Embryonic facial prominence (tissue), 1 donor: ENCODE measurements around the gene AK8.

Experiments
- DNase-seq: peaks from one replicate; pipeline ENCODE4 v3.0.0-alpha.2; 2016; ENCODE audit errors: extremely low spot score

The AK8 gene

DNA sequence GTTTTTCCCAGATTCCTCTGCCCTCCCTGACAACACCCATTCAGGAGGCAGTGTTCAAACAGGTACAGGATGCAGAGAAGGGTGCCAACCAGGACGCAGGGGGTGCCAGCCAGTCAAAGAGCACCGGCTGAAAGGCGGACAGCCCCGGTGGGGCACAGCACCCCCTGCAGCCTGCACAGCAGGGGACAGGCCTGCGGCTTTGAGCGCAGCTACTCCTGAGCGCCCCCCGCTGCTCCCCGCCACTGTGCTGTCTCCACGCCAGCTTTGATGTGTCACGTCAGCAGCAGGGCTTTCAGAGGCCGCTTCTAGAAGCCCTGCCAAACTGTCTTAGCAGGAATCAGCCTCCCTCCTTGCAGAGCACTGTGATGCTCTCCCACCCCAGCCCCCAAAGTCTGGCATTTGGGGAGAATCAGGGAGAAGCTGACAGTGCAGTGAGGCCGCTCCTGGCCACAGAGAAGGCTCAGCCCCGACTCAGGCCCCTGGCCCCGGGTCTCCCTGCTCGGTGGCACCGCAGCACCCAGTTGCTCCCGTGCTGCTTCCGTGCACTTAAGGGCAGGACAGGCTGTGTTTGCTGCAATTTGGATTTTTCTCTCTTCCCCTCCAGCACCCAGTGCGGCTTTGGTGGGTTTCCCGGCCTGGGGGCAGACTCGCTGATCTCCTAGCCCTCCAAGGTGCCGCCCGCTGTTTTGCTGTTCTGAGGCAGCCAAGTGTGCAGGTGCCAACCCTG, 20.3 kb downstream of the AK8 start:
- DNase-seq = no peak

DNA sequence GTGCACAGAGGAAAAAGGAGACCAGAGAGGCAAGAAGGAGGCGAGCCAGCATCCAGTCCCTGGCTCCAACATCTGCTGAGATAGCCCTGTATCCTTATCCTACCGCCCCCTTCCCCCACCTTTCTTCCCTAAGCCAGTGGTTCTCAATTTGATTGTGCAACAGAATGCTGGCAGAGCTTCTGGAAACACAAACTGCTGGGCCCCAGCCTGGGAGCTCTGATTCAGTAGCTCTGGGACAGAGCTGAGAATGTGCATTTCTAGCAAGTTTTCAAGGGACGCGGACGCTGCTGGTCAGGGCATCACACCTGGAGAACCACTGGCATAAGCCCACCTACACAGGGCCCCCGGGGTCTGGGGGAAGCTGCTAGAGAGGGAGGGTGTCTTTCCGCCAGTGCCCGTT, 21.1 kb downstream of the AK8 start:
- no peak for DNase-seq

DNA sequence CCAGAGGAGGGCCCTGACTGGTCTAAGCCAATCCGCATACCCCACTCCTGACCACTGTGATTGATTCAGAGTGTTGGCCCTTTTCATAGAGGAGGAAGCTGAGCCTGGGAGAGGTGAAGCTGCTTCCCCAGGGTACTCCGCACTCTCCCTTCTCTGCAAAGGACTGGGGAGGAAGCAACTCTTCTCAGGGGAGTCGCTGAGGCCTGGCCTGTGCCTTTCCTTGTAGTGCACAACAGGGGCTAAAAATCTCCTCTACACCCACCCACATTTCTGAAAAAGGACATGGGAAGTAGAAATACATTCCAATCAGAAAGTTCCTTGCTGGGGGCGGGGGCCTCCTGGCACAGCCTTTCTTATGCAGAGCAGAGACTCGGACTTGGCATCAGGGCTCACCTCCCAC, 22.2 kb downstream of the AK8 start:
- no peak for DNase-seq

DNA sequence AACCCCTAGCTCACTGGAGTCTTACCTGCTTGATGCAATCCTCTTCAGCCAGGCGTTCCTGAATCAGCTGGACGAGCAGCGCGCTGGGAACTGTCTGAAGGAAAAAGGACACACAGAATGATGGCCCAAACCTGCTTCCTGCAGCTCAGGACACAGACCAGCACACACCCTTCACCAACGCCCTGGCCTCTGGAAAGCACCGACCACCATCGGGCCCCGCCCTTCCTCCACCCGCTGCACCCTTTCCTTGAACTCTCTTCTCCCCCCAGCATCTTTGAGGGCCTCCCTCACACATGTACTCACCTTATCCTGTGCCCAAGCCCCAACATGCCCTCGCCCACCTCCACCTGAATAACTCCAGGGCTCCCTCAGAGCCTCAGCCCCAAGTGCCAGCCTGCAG, 23.3 kb downstream of the AK8 start:
- DNase-seq = no peak

DNA sequence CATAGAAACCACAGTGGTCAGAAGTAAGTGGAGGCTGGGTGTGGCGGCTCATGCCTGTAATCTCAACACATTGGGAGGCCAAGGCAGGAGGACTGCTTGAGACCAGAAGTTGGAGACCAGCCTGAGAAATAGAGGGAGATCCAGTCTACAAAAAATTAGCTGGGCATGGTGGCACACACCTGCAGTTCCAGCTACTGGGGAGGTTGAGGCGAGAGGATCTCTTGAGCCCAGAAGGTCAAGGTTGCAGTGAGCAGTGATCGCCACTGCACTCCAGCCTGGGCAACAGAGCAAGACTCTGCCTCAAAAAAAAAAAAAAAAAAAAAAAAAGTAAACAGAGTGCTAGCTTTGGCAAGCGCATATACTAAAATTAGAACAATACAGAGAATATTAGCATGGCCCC, 24.6 kb downstream of the AK8 start:
- DNase-seq = no peak

DNA sequence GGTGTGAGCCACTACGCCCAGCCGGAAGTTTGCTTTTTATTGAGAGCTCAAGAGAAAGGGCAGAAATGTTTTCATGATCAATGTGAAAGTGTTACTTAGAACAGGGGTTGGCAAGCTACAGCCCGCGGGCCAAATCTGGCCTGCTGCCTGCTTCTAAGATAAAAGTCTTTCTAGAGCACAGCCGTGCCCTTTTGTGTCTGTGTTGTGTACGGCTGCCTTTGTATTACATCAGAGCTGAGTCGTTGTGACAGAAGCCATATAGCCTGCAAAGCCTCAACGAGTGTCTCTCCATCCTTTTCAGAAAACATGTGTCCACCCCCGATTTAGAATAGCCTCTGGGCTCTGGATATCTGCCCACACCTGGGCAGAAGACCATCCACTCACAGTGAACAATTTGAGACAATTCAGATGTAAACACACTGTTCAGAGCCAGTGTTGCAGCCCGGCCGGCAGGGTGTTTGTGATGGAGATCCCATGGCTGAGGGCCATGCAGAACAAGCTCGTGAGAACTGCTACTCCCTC, 28.8 kb downstream of the AK8 start:
- no peak for DNase-seq

DNA sequence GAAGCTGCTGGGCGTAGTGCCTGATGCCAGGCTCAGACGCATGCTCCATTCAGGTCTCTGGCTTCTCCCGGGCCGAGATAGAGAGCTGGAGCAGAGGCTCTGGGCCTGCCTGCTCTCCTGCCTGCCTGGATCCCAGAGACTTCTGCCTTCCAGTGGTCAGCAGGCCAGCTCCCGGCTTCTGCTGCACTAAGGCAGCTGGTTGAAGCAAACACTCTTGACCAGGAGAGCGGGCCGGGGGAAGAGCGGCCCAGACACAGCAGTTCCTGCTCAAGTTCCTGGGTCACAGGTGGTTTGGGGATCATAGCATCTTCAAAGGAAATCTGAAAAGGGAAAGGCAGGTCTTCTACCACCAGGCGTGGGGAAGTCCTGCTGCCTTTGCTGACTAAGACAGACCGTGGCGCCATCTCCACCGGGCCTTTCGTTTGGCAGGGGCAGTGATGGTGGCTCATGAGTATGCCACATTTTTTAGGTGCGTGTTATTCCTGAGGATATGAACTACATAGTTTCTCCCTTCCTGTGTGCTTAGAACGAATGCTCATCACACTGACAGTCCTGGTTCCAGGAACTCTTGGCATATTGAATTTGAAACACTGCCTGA, 31.1 kb downstream of the AK8 start:
- DNase-seq = no peak

DNA sequence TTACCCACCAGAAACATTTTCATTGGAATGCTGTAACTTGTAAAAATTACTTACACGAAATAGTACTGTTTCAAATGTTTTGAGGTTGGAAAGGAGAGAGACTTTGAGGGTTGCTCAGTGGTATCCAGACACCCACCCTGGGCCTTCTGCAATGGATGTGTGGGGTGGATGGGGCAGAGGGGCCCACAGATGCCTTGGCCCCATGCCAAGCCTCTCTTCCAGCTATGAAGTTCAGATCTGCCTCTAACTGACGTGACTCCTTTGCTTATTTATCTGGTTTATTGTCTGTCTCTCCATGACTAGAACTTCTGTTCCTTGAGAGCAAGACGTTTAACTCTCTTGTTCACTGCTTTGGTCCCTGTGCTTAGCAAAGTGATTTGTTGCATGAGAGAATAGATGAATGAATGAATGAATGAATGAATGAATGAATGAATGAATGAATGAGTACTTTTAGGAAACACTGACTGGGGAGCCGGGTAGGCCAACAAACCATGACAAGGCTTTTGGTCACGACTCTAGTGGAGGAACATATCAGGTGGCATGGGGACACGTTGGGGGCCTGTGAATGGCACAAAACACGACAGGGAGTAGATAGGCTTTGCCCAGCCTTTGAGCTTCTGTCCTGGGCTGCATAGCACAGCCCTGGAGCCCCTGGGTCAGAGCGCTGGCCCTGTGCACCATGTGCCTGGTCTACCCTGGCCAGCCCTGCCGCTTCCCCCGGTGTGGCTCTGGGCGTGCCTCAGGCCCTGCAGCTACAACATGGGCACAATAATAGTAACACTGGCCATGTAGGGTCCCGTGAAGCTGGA, 31.8 kb downstream of the AK8 start:
- no peak for DNase-seq

DNA sequence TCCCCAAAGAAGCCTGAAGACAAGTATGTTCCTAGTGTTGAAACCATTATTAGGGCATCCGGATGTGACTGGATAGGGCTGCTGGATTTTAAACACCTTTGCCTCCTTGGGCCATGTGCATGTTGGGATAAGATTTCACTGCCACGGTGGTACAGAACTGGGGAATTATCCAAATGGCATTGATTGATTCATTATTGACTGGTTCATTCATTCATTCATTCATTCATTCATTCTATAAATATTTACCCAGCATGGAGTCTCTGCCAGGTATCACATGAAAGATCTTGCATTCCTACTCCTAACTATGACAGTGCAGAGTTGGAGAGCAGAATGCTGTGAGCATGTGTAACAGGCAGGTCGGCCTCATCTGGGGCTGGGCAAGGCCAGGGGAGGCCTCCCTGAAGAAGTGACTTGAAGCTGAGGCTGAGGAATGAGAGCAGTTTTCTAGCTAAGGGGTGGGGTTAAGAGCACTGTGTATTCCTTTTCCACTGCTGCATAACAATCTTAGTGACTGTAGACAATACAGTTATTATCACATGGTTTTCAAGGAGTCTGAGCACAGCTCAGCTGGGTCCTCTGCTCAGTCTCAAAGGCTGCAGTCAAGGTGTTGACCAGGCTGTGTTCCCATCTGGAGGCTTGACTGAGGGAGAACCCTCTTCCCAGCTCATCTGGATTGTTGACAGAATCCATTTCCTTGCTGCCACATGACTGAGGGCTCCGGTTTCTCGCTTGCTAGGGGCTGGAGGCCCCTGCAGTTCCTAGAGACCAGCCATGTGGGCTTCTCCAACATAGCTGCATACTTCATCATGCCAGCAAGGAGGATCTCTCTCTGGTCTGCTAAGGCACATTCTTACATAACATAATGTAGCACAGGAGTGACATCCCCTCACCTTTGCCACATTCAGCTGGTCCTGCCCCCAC, 35.7 kb downstream of the AK8 start:
- no peak for DNase-seq

DNA sequence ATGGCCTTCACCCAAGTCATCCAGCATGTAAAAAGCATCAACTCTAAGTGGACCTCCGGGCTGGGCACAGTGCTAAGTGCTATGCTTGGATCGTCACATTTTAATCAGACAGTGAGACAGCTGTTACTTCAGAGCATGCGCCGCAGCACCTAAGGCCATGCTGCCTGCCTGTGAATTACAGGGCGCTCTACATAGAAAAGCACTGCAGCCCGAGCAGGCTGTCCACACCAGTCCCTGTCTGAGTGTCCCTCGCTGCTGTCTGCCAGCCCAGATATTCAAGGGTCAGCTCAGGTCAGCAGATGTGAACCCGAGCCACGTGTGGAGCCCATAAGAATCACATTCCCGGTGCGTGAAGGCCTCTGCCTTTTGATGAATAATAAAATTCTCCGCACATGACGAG, 37.1 kb downstream of the AK8 start:
- no peak for DNase-seq

DNA sequence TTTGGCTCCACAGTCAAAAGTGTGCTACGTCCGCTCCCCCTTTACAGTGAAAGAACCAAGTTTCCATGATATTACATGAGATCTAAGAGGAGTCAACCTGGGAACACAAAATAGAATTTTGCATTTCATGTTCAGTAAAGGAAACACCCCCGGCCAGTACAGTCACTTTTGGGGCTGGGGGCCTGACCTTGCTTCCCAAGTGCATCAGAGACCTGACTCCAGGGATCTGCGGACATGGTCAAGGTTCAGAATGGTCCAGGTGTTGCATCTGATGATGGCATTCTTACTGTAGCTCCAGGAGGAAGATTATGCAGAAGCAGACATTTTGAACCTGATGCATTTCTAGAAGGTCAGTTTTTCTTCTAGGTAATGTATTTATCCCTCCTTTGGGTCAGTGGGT, 39.8 kb downstream of the AK8 start:
- DNase-seq = no peak

DNA sequence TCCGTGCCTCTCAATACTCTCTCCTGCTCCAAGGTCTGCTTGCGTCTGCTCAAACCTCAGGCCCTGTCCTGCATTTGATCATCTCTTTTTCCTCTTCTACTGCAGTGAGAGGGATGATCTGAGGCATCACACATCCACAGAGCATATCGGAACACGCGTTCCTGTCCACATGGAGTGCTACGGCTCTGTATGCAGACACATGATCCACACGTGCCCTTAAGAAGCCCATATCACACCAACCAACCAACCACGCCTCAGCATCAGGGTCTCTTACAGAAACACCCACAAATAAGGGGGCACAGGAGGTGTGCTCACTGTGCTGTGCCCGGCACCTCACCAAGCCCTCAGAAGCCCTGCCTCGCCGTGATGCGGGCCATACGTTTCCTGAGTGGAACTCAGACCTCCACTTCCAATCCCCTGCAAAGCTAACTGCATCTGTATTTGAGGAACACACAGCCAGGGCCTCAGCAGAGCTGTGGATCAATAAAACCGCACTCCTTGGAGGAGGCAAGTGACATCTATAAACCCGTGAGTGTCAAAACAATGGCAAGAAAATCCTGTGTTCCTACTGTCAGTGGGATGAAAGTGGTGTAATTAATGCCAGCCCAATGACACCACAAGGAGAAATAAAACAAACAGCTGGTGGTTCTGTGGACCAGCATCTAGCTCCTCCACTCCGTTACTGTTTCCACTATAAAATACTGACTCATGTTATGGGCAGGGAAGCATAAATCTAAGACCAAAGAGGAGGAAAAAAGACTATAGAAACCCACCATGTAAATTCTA, 40.4 kb downstream of the AK8 start:
- no peak for DNase-seq

DNA sequence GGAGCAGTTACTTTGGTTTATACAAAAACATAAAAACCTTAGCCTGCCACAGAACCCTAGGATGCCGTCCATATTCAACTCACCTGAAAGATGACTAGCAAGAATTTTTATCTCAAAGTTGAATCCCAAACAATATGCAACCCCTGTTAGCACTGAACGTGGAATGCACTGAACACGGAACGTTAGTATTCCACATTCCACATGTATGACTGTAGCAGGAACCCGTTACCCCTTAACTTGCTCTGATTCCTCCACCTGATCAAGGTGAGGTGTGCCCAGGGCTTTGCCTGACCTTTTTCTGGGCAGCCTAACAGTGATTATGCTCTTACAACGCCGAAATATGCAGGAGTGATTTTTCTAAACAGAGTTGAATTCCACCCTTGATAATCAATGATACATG, 43.7 kb downstream of the AK8 start:
- no peak for DNase-seq

DNA sequence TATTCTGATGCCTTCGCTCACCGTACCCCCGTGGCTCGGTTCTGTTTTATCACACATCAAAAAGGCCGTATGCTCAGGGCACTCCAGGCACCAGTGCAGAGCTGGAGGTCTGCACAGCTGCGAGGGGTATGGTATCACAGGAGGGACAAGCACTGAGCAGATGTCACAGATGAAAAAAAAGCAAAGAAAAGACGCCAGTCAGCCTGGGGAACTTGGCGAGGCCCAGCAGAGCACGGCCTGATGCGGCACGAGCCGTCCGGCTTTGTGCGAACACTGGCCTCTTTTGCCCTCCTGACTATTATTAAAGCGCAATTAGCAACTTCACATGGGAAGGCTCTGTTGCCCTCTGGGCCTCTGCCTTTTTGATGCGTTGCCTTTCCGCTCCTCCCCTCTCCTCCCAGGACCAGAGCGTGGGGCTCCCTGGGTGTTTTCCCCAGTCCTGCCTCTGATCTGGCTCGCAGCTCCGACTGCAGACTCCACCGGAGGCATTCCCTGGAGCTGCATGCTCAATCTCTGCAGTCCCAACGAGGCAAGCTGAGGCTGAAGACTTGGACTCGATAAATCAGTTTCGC, 44.4 kb downstream of the AK8 start:
- no peak for DNase-seq

DNA sequence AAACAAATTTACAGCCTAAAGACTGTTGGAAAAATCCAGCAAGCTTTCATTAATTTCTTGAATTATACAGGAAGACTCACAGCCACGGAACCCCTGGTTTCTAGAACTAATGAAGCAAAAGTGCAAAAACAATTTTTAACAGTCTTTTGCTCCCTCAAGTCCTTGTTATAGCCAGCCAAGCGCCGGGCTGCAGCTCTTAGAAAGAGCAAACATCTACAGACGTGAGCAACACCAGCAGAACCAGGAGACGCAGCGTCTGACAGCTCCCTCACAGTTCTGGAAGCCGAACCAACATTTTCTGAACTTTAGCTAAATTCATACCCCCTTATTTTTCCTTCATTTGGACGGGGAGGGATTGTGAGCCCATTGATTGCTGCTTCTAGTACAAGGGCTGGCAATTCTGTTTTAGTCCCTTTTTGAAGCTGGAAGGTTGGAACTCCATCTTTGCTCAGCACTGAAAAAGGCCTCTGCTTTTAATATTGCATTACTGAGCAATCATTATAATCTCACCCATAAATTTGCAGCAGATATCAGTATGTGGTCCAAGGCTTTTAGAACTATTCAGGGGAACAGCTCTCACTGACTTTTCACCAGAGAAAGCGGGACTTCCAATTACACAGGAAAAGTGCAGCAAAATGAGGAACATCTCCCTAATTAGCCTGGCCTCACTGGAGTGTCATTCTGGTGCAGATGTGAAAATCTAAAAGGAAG, 45.8 kb downstream of the AK8 start:
- no peak for DNase-seq

DNA sequence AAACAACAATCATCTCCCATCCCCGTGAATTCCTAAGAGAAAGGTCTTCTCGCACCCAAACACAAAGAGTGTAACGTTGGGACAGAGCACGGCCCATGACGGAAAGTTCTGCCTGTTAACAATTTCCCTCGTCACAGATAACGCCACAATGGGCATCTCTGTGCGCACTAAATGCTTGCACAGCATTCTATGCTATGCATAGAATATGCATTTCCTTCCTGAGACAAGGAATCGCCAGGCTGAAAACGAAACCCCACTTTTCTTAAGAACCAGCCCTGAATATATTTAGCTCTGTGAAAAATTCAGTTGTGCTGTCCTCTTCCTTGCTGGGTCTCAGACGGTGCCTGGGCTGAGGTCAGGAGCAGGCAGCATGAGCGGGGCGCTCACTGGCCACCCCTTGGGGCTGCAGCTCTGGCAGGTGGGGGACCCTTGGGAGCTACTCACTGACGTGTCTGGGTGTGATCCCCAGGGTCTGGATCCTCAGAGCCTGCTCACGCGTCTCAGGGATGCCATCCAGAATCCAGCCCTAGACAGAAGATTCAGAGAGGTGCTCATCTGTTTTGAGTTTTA, 49.8 kb downstream of the AK8 start:
- no peak for DNase-seq

DNA sequence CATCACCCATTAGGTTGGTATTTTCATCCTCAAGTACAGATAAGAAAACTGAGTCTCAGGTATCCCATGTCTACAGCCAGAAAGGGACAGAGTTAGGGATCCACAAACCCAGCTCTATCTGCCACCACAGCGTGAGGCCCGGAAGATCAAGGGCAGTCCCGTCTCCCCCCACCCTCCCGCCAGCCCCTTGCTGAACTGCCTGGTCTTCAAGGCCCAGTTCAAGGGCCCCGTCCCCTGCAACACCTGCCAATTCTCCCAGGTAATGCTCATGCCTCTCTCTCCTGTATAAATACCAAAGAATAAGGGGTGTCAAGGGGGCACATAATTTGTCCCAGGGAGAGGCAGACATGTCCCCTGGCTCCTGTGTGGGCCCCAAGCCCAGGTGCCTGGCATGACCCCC, 50.7 kb downstream of the AK8 start:
- no peak for DNase-seq

DNA sequence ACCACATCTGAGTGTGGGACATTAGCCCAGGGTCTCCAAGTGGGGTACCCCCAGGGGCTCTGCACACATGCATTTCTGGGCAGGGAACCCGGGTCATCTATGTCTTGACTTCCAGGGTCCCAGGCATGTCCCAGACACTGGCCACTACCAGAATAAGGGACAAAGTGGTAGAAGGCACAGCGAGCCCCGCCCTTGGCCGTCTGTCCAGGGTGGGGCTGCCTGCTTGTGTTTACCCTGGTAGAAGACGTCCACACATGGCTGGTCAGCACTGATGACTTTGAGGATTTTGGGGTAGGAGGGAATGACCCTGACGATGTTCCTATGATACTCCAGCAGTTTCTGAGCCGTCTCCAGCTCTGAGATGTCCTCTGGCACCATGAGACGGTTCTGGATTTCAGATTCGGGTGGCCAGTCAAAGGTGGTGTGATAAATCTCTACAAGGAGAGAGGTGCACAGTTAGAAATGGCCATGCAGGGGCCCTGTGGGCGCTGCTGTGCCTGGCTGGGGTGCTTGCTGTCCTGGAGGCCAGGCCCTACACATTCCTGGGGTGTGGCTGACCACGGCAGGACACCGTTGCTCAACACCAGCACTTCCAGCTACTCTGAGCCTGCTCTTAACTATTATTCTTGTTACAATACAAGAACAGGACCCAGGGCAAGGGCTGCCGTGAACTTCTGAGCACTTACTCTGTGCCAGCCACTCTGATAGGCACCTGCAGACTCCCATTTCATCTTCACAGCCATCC, 51.3 kb downstream of the AK8 start:
- no peak for DNase-seq

DNA sequence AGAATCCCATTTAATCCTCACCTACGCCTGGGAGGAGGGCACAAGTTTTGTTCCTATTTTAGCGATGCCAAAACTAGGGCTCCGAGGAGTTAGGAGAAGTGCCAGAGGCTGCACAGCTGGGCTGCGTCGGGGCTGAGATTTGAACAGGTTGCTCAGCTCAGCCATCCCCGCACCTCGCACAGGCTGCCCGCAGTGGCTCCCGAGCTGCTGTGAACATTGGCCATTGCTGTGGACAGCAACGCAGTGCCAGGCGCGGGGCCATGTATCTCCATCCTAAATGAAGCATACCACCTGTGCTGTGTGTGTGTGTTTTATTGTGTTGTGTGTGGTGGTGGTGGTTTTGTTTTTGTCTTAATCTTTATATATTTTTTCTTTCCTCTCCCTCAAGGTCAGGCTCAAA, 52.0 kb downstream of the AK8 start:
- no peak for DNase-seq
